A549 (cell line): ENCODE measurements around the gene FAM3B. TPM values are rescaled to one million over a fixed set of nuclear protein-coding genes. Genes with fewer than 3 reads are reported as not detected.

Source experiments
- ATAC-seq, 2 experiments: fragments of 200-7000 bp in 1 of 2; fragments of >200 bp in 1 of 2; cut with Nextera tagmentation in 1 of 2; cut with Tn5 transposase in 1 of 2; 3 replicates each; pipeline versions ENCODE4 v1.8.0 to v1.9.1; 2018 to 2020; ENCODE audit warnings: mild to moderate bottlenecking in 1 of 2, moderate library complexity in 1 of 2
- CTCF ChIA-PET: fragments of 300-600 bp; sonication (Branson Sonifier 250); formaldehyde crosslinking; extraction: SDS; loops from one replicate; lab custom pipeline; 2021; ENCODE audit warnings: antibody characterized with exemption, inconsistent platforms; lab: Yijun Ruan, JAX
- POLR2A ChIA-PET: fragments of 350-600 bp; formaldehyde crosslinking; extraction: SDS; loops from one replicate; lab custom pipeline; 2021; ENCODE audit warnings: antibody characterized with exemption, inconsistent platforms; lab: Yijun Ruan, JAX
- DNase-seq, 2 experiments: peaks; one replicate each; pipeline versions ENCODE4 v3.0.0 to v3.0.0-alpha.2; 2011 to 2016; ENCODE audit warnings: low read depth in 1 of 2, low spot score in 1 of 2
- FAIRE-seq: peaks from 2 replicates; lab custom pipeline; 2011; peaks lifted over from hg19 to GRCh38; lab: Jason Lieb, UNC
- H3K27ac ChIP-seq, 2 experiments: fragments of >200 bp; sonication (Bioruptor Twin); formaldehyde crosslinking; 3 replicates each; pipeline ENCODE4 v1.5.1; 2016 to 2017
- H3K4me1 ChIP-seq: fragments of >200 bp; sonication (Bioruptor Twin); formaldehyde crosslinking; 3 replicates; pipeline ENCODE4 v1.6.1; 2016
- H3K4me2 ChIP-seq: fragments of >200 bp; sonication (Bioruptor Twin); formaldehyde crosslinking; 3 replicates; pipeline ENCODE4 v1.6.1; 2016
- H3K4me3 ChIP-seq: fragments of >200 bp; sonication (Bioruptor Twin); formaldehyde crosslinking; 3 replicates; pipeline ENCODE4 v1.5.1; 2016
- H3K9me3 ChIP-seq: fragments of >200 bp; sonication (Bioruptor Twin); formaldehyde crosslinking; 3 replicates; pipeline ENCODE4 v1.6.1; 2016
- CBX8 ChIP-seq: fragments of 200-600 bp; sonication (generic); IDR thresholded peaks from 2 replicates; pipeline ENCODE4 v1.6.1; 2016
- CHD4 ChIP-seq: fragments of 200-600 bp; sonication (generic); IDR thresholded peaks from 2 replicates; pipeline ENCODE4 v1.6.1; 2016; ENCODE audit warnings: antibody characterized with exemption, mild to moderate bottlenecking, borderline replicate concordance
- EHF ChIP-seq: fragments of 250-450 bp; sonication (Bioruptor Pico); IDR thresholded peaks from 2 replicates; pipeline ENCODE4 v1.5.0; 2020; ENCODE audit warnings: mild to moderate bottlenecking
- EHMT2 ChIP-seq: fragments of 200-600 bp; sonication (generic); IDR thresholded peaks from 2 replicates; pipeline ENCODE4 v1.6.1; 2016; ENCODE audit warnings: antibody characterized with exemption, low read depth, mild to moderate bottlenecking, moderate library complexity
- ELK1 ChIP-seq: fragments of 150-350 bp; IDR thresholded peaks from 2 replicates; pipeline ENCODE4 v1.6.1; 2014; ENCODE audit warnings: low read depth, mild to moderate bottlenecking, low read length
- HDAC2 ChIP-seq: fragments of 200-600 bp; sonication (generic); IDR thresholded peaks from 2 replicates; pipeline ENCODE4 v1.6.1; 2016
- HEYL ChIP-seq: fragments of 250-450 bp; sonication (Bioruptor Pico); IDR thresholded peaks from 2 replicates; pipeline ENCODE4 v1.8.0; 2021; ENCODE audit warnings: mild to moderate bottlenecking, moderate library complexity
- HOXA7 ChIP-seq: fragments of 250-450 bp; sonication (Bioruptor Pico); IDR thresholded peaks from 2 replicates; pipeline ENCODE4 v1.5.0; 2020; ENCODE audit warnings: mild to moderate bottlenecking, moderate library complexity
- JUNB ChIP-seq: fragments of >200 bp; sonication (Bioruptor Twin); formaldehyde crosslinking; IDR thresholded peaks from 2 replicates; pipeline ENCODE4 v1.6.1; 2016
- KDM5A ChIP-seq: fragments of 200-600 bp; sonication (generic); IDR thresholded peaks from 2 replicates; pipeline ENCODE4 v1.6.1; 2016; ENCODE audit warnings: antibody characterized with exemption, mild to moderate bottlenecking
- MAZ ChIP-seq: fragments of 150-350 bp; IDR thresholded peaks from 2 replicates; pipeline ENCODE4 v1.6.1; 2014; ENCODE audit warnings: antibody characterized with exemption, low read depth, low read length, borderline replicate concordance
- MYC ChIP-seq: IDR thresholded peaks from 2 replicates; pipeline ENCODE4 v1.6.1; 2012; ENCODE audit warnings: mild to moderate bottlenecking, inconsistent platforms, low read length, improper control_type of control experiment, borderline replicate concordance
- NPAS2 ChIP-seq: fragments of 250-450 bp; sonication (Bioruptor Pico); IDR thresholded peaks from 2 replicates; pipeline ENCODE4 v1.8.0; 2022; ENCODE audit warnings: mild to moderate bottlenecking, moderate library complexity, borderline replicate concordance
- NR3C1 ChIP-seq: fragments of >200 bp; sonication (Bioruptor Twin); formaldehyde crosslinking; IDR thresholded peaks from 3 replicates; pipeline ENCODE4 v1.6.1; 2017
- PBX3 ChIP-seq: IDR thresholded peaks from 2 replicates; pipeline ENCODE4 v1.6.1; 2012
- POLR2A ChIP-seq: IDR thresholded peaks from 2 replicates; pipeline ENCODE4 v1.6.1; 2012; ENCODE audit warnings: mild to moderate bottlenecking, low read length
- RAD21 ChIP-seq, 2 experiments: fragments of >200 bp in 1 of 2; sonication (Bioruptor Twin) in 1 of 2; formaldehyde crosslinking in 1 of 2; IDR thresholded peaks in 1 of 2; conservative IDR thresholded peaks in 1 of 2; 2 replicates in 1 of 2; 3 replicates in 1 of 2; pipeline ENCODE4 v1.6.1; 2012 to 2018; ENCODE audit warnings: inconsistent platforms in 1 of 2
- RFX5 ChIP-seq: fragments of 450-650 bp; IDR thresholded peaks from 2 replicates; pipeline ENCODE4 v1.7.1; 2014; ENCODE audit warnings: antibody characterized with exemption, mild to moderate bottlenecking, moderate library complexity
- RNF2 ChIP-seq: fragments of 200-600 bp; sonication (generic); IDR thresholded peaks from 2 replicates; pipeline ENCODE4 v1.6.1; 2016; ENCODE audit warnings: low read depth, mild to moderate bottlenecking, antibody characterized with exemption, moderate library complexity, borderline replicate concordance
- ZFP36 ChIP-seq: fragments of 450-650 bp; IDR thresholded peaks from 2 replicates; pipeline ENCODE4 v1.6.1; 2014; ENCODE audit warnings: borderline replicate concordance; ENCODE audit not compliant: partially characterized antibody
- ZNF302 ChIP-seq: fragments of 250-450 bp; sonication (Bioruptor Pico); IDR thresholded peaks from 2 replicates; pipeline ENCODE4 v1.9.0; 2021; ENCODE audit warnings: inconsistent platforms, mild to moderate bottlenecking, moderate library complexity
- WGBS: methylation state at CpG from one replicate; pipeline ENCODE4 v1.1.6; 2017; ENCODE audit errors: missing lambda C conversion rate; 5-methylcytosine and 5-hydroxymethylcytosine counted together
- polyA plus RNA-seq, 4 experiments: library from polyadenylated mRNA; depleted of rRNA in 3 of 4; stranded (reverse); fragments of >200 nt; fragmentation: RNase III in 1 of 4; extraction: RNeasy Plus Mini Kit Qiagen cat#74134 plus additional on column Dnase treatment in 1 of 4; gene quantifications; 2 replicates in 3 of 4; 3 replicates in 1 of 4; pipeline ENCODE4 v1.2.3, GENCODE V29; 2011 to 2017
- TF ChIP-seq, protein P1 (sequence below): fragments of 250-450 bp; sonication (Bioruptor Pico); IDR thresholded peaks from 2 replicates; pipeline ENCODE4 v1.5.0; 2021; ENCODE audit warnings: mild to moderate bottlenecking, moderate library complexity, borderline replicate concordance
- TF ChIP-seq, protein P2 (sequence below): IDR thresholded peaks from 2 replicates; pipeline ENCODE4 v1.6.1; 2012; ENCODE audit warnings: low read depth, borderline replicate concordance
- TF ChIP-seq, protein P3 (sequence below): fragments of >200 bp; sonication (Bioruptor Twin); formaldehyde crosslinking; IDR thresholded peaks from 3 replicates; pipeline ENCODE4 v1.6.1; 2016
- TF ChIP-seq, protein P4 (sequence below): IDR thresholded peaks from 2 replicates; pipeline ENCODE4 v1.6.1; 2012
- TF ChIP-seq, protein P5 (sequence below): fragments of >200 bp; sonication (Bioruptor Twin); formaldehyde crosslinking; IDR thresholded peaks from 2 replicates; pipeline ENCODE4 v1.6.1; 2016

Gene FAM3B
- polyA plus RNA-seq, 2 of the 4 experiments (the other 2 are of a cell fraction) = not detected

DNA sequence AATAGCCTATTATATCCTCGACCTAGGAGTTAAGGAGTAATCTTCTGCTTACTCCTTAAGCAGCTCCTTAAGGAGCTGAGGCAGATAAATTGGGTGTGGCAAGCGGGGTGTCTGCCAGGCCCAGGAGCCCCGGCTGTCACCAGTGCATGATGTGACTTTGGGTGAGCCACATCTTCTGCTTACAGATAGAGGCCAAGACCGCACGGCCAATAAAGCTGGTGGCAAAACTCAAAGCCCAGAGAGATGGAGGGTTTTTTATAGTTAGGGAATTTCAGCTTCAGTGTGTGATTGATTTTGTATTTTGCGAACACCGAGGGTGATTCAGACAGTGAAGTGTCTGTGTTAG, 55.1 kb downstream of the FAM3B start:
- H3K4me2 ChIP-seq = no peak overlapping the region
- H3K9me3 ChIP-seq = no peaks in the 10 kb centered on the region
- CTCF ChIA-PET = no interaction called here
- TF ChIP-seq NR3C1 (no peak), CBX8 (no peak), HEYL (no peak), ZNF302 (CRISPR knock-in tag) (no peak), NPAS2 (CRISPR knock-in tag) (no peak), EHMT2 (no peak), CHD4 (no peak)
- TF ChIP-seq, all 56 proteins: peak for 0
- no peak overlapping the region for H3K27ac ChIP-seq
- DNase-seq (no peak), ATAC-seq (no peak), FAIRE-seq (no peak)
- POLR2A ChIA-PET = no interaction called here
- H3K4me1 ChIP-seq = peaks cover 8% of the 10 kb centered on the region; the same call in 2 of the 3 replicates
- 75% methylated on average over 7 of the region's 7 CpGs for WGBS
- H3K4me3 ChIP-seq = no peak overlapping the region

GRCh38 chr21:41373253-41373652, 56.7 kb downstream of the FAM3B start:
- Histone ChIP-seq H3K4me3 (no peak overlapping the region), H3K4me2 (no peak overlapping the region), H3K27ac (no peak overlapping the region), H3K9me3 (no peaks in the 10 kb centered on the region)
- ATAC-seq = no peak
- DNase-seq = no peak
- FAIRE-seq = no peak
- POLR2A ChIA-PET = interaction anchor here (0.7 kb wide), 1 partner anchor 247 kb away, joined by 6 read pairs; no protein-coding TSS in a partner anchor
- TF ChIP-seq MAZ = no peak
- no peak for TF ChIP-seq HDAC2
- TF ChIP-seq KDM5A = no peak
- no peak for TF ChIP-seq MYC
- no peak for TF ChIP-seq HEYL
- TF ChIP-seq, protein P1, sequence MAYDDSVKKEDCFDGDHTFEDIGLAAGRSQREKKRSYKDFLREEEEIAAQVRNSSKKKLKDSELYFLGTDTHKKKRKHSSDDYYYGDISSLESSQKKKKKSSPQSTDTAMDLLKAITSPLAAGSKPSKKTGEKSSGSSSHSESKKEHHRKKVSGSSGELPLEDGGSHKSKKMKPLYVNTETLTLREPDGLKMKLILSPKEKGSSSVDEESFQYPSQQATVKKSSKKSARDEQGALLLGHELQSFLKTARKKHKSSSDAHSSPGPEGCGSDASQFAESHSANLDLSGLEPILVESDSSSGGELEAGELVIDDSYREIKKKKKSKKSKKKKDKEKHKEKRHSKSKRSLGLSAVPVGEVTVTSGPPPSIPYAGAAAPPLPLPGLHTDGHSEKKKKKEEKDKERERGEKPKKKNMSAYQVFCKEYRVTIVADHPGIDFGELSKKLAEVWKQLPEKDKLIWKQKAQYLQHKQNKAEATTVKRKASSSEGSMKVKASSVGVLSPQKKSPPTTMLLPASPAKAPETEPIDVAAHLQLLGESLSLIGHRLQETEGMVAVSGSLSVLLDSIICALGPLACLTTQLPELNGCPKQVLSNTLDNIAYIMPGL (CRISPR knock-in tag) = no peak
- TF ChIP-seq EHF = no peak
- TF ChIP-seq RFX5 = no peak
- TF ChIP-seq, protein P2, sequence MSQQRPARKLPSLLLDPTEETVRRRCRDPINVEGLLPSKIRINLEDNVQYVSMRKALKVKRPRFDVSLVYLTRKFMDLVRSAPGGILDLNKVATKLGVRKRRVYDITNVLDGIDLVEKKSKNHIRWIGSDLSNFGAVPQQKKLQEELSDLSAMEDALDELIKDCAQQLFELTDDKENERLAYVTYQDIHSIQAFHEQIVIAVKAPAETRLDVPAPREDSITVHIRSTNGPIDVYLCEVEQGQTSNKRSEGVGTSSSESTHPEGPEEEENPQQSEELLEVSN = no peak
- no peak for TF ChIP-seq HOXA7 (CRISPR knock-in tag)
- no peak for TF ChIP-seq JUNB
- TF ChIP-seq, protein P3, sequence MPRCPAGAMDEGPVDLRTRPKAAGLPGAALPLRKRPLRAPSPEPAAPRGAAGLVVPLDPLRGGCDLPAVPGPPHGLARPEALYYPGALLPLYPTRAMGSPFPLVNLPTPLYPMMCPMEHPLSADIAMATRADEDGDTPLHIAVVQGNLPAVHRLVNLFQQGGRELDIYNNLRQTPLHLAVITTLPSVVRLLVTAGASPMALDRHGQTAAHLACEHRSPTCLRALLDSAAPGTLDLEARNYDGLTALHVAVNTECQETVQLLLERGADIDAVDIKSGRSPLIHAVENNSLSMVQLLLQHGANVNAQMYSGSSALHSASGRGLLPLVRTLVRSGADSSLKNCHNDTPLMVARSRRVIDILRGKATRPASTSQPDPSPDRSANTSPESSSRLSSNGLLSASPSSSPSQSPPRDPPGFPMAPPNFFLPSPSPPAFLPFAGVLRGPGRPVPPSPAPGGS = no peak
- no peak for TF ChIP-seq RAD21 (conservative IDR thresholded peaks at IDR 0.05 in 1 of 2, IDR thresholded peaks at IDR 0.05 in 1 of 2)
- TF ChIP-seq RNF2 = no peak
- no peak for TF ChIP-seq ELK1
- no peak for TF ChIP-seq PBX3
- no peak for TF ChIP-seq ZFP36
- TF ChIP-seq, protein P4, sequence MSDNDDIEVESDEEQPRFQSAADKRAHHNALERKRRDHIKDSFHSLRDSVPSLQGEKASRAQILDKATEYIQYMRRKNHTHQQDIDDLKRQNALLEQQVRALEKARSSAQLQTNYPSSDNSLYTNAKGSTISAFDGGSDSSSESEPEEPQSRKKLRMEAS = no peak
- no peak for TF ChIP-seq POLR2A
- TF ChIP-seq, protein P5, sequence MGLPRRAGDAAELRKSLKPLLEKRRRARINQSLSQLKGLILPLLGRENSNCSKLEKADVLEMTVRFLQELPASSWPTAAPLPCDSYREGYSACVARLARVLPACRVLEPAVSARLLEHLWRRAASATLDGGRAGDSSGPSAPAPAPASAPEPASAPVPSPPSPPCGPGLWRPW = no peak
- TF ChIP-seq, all 56 proteins: peak for 0
- CTCF ChIA-PET = interaction anchor here (1.2 to 2.0 kb wide), 2 partner anchors 90 to 443 kb away, joined by 3 to 9 read pairs; no protein-coding TSS in a partner anchor
- no peaks in the 10 kb centered on the region for H3K4me1 ChIP-seq
- 13% methylated on average over 3 of the region's 4 CpGs for WGBS
